Raji (cell line): ENCODE results near the gene ULK3.

Experiments used
- POLR2A ChIP-seq: IDR thresholded peaks from 2 replicates; pipeline ENCODE4 v1.6.1; 2011; ENCODE audit warnings: low read depth, low read length, control low read depth; ENCODE audit not compliant: insufficient read depth

Gene ULK3

DNA sequence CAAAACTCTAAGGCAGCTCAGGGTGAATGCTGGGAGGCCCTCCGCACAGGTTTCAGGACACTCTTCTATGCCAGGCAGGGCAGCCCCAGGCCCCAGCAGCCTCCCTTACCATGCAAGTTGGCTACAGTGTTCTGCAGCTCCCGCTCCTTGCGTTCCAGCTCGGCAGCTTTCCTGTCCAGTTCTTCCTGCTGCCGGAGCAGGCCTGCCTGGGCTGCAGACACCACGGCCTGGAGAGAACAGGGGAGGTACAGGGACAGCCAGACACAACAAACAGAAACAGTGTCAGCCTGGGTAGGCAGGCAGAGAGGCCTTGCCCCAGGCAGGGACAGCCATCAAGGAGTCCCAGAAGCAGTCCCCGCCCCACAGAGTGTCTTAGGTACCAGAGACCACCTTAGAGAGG is 9.0 kb upstream of the ULK3 start:
- no peak for TF ChIP-seq POLR2A

DNA sequence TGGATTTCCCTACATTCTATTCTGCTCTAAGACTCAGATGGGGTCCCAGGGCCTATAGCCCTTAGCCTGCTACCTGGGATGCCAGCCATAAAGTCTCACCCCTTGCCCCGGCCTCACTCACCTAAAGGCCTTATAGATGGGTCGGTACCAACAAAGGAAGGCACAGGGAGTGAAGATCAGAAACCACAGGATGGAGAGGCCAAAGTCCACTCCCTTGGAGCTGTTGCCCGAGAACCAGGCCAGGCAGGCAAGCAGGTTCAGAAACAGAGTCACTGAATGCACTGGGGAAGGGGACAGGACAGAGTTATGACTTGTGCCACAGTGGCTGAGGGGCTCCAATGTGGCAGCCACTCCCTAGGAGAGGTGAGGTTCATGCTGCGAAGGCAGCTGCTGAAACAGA is 7.4 kb upstream of the ULK3 start:
- no peak for TF ChIP-seq POLR2A

DNA sequence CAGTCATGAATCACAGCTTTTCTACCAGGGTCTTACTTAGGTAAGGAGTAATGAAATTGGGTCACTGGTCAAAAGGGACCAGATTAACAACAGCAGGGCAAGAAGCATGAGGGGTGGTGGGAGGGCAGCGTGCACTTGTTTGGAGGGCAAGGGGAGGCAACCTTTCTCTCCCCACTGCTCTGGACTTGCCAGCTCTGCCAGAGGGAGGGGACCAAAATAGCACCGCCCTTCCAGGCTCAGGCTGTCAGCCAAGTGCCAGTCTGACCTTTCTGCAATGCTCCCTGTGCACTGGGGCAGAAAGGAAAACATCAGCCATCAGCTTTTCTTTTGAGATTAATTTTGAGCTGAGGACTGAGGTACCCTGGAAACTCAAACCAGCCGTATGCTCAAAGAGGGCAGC is 4.5 kb upstream of the ULK3 start:
- TF ChIP-seq POLR2A: no peak

DNA sequence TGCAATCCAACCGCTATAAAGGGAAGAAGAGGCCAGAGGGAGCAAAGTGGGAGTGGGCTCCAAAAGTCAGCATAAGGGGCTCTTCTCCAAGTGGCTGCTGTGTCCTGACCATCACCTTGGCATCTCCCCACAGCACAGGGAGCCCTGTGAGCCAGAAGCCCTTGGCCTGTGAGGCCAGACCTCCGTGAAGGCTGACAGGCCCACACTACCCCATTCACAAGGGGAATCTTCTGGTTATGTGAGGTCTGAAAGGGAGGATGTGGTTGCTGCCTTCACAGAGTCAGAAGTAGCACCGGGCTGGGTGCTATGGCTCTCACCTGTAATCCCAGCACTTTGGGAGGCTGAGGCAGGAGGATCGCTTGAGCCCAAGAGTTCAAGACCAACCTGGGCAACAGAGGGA is 2.6 kb upstream of the ULK3 start:
- no peak for TF ChIP-seq POLR2A

DNA sequence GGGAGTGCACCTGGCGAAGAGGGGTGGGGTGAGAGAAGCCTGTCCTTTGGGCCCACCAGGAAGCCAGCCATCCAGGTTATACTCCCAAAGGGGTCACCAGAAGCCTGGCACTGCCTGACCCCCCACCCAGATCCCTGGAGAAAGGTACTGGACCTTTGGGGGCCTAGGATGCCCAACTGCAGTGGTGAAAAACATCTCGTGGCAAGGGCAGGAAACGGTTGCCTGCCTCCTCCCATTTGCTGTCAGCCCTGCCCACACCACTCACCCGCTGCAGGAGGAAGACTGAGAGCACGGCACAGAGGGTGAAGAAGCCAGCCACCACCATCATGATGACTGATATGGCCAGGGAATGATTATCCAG is 2.2 kb upstream of the ULK3 start:
- TF ChIP-seq POLR2A: no peak

DNA sequence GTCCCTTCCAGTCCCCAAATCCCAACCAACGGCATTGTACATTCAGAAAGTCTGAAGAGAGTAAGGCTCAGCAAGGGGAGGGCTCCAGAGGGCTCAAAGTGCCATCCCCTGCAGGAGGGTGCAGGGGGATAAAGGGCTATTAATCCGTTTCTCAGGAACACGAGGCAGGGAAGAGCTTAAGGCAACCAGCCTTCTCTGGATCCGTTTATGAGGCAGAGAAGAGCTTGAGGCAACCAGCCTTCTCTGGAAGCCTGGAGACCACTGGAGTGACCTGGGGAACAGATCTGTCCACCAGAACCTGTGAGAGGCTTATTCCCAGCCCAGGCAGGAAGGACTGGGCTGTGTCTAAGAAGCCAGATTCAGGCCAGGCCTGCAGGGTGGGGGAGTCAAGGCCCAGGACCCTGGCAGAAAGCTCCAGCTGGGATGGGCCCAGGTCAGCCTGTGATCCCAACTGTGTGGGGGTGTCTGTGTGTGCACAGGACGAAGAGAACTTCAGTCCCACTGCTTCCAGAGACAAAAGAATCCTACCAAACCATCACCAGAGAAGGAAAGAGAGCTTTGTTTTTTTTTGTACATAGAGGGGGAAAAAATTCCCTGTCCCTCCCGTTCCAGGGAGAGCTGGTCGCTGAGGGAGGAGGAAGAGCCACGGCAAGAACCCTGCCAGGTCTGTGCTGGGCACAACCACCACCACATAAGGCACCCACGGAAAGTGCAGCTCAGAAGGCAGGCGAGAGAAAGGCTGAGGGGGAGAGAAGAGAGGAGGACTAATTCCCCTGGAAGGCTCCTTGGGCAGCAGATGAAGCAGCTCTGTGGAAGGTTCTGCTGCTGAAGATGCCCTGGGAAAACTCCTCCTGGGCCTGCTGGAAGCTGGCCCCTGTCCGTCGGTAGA is 1.6 kb upstream of the ULK3 start:
- no peak for TF ChIP-seq POLR2A

DNA sequence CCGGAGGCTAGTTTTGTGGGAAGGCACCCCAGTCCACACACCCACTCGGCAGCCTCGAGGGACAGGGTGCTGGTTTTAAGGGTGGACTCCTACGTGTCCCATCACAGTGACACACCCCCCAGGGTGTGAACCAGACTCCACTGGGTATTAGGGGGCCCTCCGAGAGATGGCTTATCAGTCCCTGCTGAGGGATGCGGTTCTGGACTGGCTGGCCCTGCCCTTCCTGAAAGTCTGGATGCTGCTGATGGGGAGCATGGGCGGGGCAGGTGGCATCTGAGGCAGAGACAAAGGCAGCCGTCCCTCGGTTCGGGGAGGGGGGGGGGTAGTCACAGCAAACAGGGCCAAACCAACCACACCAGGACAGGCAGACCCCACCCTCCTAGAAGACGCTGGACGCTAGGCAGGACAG is 939 bp upstream of the ULK3 start:
- no peak for TF ChIP-seq POLR2A

DNA sequence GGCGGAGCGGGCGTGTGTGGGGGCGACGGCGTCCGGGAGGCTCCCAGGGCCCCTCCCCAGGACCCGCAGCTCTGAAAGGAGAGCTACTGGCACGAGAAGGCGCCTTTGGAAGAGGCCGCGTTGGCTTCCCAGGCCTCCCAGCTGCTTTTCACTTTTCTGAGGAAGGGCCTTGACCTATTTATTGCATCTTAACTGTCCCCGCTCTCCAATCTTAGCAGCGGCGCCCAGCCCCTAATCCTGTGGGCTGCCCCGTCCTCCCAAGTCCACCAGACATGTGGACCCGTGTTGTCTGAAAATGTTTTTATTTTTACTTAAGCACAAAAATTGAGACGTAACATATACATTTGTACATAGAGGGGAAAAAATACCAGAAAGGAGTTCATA is 481 bp upstream of the ULK3 start:
- no peak for TF ChIP-seq POLR2A

DNA sequence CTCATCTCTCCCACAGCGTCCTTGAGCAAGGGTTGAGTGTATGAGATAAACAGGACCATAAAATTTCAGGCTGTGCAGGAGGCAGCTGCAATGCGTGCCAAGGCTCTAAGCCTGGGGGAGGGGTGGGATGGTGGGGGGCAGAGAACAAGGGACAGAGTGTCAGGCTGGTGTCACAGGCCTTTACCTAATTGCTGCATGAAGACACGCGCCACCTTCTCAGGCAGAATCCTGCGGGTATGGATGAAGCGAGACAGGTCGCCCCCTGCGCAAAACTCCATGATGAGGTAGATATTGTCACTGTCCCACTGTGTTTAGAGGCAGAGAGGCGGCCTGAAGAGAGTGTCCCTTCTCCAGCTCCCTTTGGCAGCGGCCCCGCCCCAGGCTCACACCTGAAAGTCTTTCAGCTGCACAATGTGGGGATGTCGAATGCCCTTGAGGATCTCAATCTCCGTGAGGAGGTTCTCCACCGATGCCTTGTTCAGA is 1.0 kb downstream of the ULK3 start:
- no peak for TF ChIP-seq POLR2A

DNA sequence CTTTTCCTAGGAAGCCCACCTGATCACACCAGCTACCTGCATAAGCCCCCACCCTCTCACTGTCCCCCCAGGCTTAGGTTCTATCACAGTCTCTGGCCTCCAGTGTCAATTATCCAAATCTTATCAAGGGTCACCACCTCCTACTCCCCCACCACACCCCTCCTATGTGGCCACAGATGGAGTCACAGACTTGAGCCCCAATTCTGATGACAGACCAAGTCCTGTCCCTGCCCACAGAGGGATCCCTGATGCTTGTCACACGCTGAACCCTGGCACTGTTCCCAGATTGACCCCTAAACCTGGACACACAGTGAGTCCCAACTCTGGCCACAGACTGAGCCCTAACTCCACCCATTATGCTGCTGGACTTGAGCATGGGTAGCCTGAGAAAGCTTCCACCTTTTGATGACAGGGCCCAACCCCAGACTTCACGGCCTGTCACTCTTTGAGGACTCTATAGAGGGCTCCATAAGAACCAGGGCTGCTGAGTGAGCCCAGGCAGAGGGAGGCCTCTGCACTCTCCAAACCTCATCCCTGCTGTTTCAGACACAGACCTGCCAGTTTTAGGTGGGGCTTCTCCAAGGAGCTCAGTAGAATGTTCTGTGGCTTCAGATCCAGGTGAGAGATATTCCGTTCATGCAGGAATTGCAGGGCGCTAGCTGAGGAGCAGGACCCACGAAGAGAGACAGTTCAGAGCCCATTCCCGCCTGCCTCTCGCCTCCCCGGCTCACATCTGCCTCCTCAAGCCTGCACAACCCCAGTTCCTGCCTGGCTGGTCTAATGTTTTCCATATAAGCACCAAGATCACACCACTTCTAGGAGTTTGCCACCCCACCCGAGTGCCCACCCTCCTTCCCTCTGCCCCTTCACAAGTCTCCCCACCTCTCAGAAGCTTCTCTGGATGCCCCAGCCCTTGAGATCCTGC is 1.8 kb downstream of the ULK3 start:
- TF ChIP-seq POLR2A: no peak

DNA sequence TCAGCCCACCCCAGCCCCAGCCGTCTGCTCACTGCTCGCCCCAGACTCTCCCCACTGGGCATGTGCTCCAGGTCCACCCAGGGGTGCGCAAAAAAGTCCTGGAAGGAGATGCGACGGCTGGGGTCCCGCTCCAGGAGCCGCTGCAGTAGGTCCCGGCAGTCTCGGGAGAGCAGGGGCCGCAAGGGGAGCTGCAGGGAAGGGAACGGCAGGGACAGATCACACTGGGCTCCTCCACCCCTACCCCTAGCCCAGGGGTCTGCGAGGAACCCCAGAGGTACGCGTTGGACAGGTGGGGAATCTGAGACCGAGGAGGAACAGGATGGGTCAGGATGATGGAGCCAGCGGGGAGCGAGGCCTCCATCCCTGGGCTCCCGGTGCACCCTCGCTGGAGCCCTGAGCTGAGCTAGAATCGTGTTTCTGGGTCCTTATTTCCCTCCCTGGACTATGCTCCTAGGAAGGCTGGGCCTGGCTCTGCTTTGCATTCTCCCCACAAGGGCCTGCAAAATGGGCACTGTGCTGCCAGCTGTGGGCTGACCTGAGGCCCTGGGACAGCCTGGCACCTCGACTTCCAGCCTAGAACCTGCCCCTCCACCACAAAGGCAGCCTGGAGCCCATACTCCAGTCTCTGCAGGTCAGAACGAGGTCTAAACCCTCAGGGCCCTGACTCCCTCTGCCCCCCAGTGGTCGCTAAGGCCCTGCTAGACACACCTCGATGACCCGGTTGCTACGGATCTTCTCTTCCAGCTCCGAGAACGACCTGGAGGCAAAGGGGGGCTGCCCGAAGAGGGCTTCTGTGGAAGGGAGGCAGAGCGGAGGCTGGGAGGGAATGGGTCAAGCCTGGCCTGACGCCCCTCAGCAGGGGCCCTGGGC is 3.2 kb downstream of the ULK3 start:
- no peak for TF ChIP-seq POLR2A

DNA sequence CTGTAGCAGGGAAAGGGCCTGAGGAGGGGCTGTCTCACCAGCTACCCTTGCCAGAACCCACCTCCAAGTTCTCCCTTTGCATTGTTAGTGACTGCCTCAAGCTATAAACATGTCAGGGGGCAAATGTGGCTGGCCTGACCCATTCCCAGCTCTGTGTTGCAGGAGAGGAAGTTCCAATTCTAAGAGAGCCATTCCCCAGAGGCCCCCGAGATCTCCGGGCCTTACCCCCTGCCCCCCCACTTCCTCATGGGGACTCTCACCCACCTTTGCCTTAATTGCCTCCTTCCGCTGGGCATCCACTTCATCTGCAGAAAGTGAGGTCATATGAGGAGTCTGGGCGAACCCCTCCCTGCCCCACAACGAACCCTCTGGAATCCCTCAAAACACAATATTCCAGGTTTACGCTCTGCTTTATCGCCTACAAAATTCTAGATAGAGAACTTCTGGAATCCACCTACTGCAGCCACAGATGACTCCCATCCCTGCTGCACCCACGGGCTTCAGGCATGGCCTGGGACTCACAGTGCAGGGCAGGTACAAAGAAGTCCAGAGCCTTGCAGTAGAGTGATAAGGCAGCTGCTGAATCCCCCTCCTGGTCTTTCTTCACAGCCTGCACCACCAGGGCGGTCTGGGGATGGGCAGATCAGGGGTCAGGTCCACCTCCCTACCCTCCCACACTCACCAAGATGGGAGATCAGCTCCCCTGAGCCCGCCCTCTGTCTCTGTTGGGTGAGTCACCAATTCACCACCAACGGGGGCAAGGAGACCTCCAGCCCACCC is 4.0 kb downstream of the ULK3 start:
- no peak for TF ChIP-seq POLR2A

DNA sequence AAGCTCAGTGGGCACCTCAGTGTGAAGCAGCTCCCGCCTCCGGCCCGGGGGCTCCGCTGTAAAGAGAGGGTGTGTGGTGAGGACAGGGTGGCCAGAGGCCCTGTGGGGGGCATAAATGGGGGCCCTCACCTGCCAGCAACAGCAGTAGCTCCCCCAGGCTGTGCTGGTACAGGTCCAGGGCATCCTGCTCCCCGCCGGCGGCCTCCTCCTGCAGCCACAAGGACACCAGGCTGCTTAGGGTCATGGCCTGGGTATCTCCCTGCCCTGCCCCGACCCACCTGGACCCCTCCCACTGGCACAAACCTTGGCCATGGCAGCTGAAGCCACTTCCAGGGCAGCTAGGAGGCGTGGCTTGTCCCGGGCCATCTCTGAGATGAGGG is 4.8 kb downstream of the ULK3 start:
- TF ChIP-seq POLR2A: no peak

DNA sequence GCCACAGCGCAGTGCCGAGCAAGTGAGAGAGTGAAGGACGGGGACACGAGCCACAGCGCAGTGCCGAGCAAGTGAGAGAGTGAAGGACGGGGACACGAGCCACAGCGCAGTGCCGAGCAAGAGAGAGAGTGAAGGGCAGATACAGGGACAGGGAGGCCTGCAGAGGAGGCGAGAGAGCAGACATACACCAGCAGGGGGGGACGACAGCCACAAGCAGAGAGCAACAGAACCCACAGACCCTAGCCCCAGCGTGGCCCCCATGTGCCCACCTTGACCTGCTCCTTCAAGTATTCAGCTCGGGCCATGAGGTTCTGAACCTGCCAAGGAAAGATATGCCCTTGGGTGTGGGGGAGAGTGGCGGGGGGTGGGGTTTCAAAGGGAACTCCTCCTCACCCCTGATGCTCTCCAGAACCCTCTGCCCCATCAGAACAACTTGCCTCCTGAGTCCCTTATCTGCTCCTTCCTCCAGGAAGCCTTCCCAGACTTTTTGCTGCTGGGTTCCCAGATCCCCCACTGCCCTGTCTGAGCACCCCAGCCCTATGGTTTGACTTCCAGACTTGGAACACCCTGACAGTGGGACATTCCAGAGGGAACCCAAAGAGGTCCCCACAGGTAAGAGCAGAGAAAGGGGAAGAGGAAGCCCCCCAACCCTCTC is 5.3 kb downstream of the ULK3 start:
- no peak for TF ChIP-seq POLR2A

DNA sequence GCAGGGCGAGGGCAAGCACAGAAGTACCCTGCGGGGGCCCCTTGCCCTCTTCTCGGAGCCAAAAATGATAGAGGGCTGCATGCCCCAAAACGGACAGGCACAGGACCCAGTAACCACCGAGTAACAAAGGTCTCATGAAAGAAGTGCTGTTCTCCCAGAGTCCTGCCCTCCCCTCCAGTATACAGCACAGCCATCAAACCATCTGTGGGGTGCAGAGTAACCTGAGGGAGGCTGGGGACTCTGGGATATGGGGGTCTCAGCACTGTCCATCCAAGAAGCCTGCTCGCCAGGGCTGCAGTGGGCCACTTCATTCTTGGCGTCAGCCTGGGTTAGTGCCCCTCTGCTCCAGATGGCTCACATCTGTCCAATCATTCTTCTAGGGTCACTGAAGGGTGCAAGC is 6.1 kb downstream of the ULK3 start:
- no peak for TF ChIP-seq POLR2A
